Measurements from ENCODE around the gene SPIN4.

DNA sequence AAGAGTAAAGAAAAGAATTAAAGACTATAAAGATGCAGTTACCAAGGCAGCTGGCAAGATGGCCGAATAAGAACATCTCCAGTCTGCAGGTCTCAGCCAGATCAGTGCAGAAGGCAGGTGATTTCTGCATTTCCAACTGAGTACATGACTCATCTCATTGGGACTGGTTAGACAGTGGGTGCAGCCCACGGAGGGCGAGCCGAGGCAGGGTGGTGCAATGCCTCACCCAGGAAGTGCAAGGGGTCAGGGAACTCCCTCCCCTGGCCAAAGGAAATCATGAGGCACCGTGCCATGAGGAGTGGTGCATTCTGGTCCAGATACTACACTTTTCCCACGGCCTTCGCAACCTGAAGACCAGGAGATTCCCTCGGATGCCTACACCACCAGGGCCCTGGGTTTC, 20.5 kb downstream of the SPIN4 start:
- TF ChIP-seq CBX5 (IDR thresholded peaks at IDR 0.05; ENCODE audit: low read depth) (no peak), CTCF (IDR thresholded peaks at IDR 0.05 in 2 of 3, conservative IDR thresholded peaks at IDR 0.05 in 1 of 3; ENCODE audit: control insufficient read depth in 2 of 3, extremely low read depth in 1 of 3, insufficient read depth in 1 of 3, low read depth in 3 of 3, low read length in 3 of 3) (no peak), CREB1 (IDR thresholded peaks at IDR 0.05; ENCODE audit: low read depth) (no peak), EGR1 (IDR thresholded peaks at IDR 0.05; ENCODE audit: borderline replicate concordance in 1 of 2, low read depth in 2 of 2, low read length in 2 of 2) (no peak), POLR2AphosphoS5 (IDR thresholded peaks at IDR 0.05; ENCODE audit: low read length) (no peak), ASH2L (IDR thresholded peaks at IDR 0.05; ENCODE audit: borderline replicate concordance, low read depth) (no peak), CBX3 (IDR thresholded peaks at IDR 0.05; ENCODE audit: borderline replicate concordance, low read depth) (no peak), RAD21 (IDR thresholded peaks at IDR 0.05; ENCODE audit: insufficient read depth, low read depth, low read length) (no peak)

Measured in GM12878 (cell line).